GM12878 (cell line): ENCODE results near the gene TEDC1. TPM values are rescaled to one million over a fixed set of nuclear protein-coding genes. Genes with fewer than 3 reads are reported as not detected.

Experiments used
- ATAC-seq: fragments of 200-7000 bp; cut with Tn5 transposase; 3 replicates; pipeline ENCODE4 v1.9.1; 2020; ENCODE audit warnings: mild to moderate bottlenecking, moderate library complexity
- BruUV-seq: library from RNA; stranded (reverse); fragments of 400-500 nt; replicated peaks from 2 replicates; lab custom pipeline; 2021; lab: Mats Ljungman, UMichigan
- CTCF ChIA-PET: fragments of 300-600 bp; sonication (Branson Sonifier 250); formaldehyde crosslinking; extraction: SDS; loops from one replicate; lab custom pipeline; 2021; ENCODE audit warnings: inconsistent platforms; lab: Yijun Ruan, JAX
- POLR2A ChIA-PET: fragments of 350-600 bp; formaldehyde crosslinking; extraction: SDS; loops from one replicate; lab custom pipeline; 2021; ENCODE audit warnings: inconsistent platforms; lab: Charles Lee
- RAD21 ChIA-PET: fragments of 300-600 bp; sonication (Branson Sonifier 250); formaldehyde crosslinking; loops from one replicate; lab custom pipeline; 2023; ENCODE audit warnings: antibody characterized with exemption; ENCODE audit not compliant: unreplicated experiment; lab: Charles Lee
- SMC1A ChIA-PET: fragments of 300-600 bp; sonication (Branson Sonifier 250); formaldehyde crosslinking; loops from one replicate; lab custom pipeline; 2023; ENCODE audit not compliant: unreplicated experiment, uncharacterized antibody; lab: Charles Lee
- DNase-seq: peaks from one replicate; pipeline ENCODE4 v3.0.0-alpha.2; 2011; ENCODE audit warnings: low read depth, low spot score
- FAIRE-seq: peaks from 3 replicates; lab custom pipeline; 2011; peaks lifted over from hg19 to GRCh38; lab: Jason Lieb, UNC
- H2AFZ ChIP-seq: 2 replicates; pipeline ENCODE4 v1.6.0; 2011; ENCODE audit warnings: low read depth, low read length, control low read depth; ENCODE audit not compliant: control insufficient read depth
- H3K27ac ChIP-seq: 2 replicates; pipeline ENCODE4 v1.5.1; 2011; ENCODE audit warnings: control low read depth; ENCODE audit not compliant: control insufficient read depth, insufficient read depth
- H3K27me3 ChIP-seq, 2 experiments: replicated peaks in 1 of 2; 2 replicates each; pipeline versions ENCODE4 v1.6.0 to v1.6.1; 2011; ENCODE audit warnings: low read length in 1 of 2; ENCODE audit not compliant: control insufficient read depth in 2 of 2, insufficient read depth in 2 of 2
- H3K36me3 ChIP-seq, 2 experiments: 2 replicates each; pipeline ENCODE4 v1.5.1; 2011; ENCODE audit warnings: low read length in 1 of 2; ENCODE audit not compliant: control insufficient read depth in 2 of 2, insufficient read depth in 2 of 2
- H3K4me1 ChIP-seq: 2 replicates; pipeline ENCODE4 v1.6.1; 2011; ENCODE audit warnings: mild to moderate bottlenecking, low read length, moderate library complexity, mixed read lengths; ENCODE audit not compliant: control insufficient read depth, insufficient read depth
- H3K4me2 ChIP-seq: 2 replicates; pipeline ENCODE4 v1.6.0; 2011; ENCODE audit warnings: control low read depth; ENCODE audit not compliant: control insufficient read depth, insufficient read depth
- H3K4me3 ChIP-seq: fragments of 200-600 bp; sonication (generic); 2 replicates; pipeline ENCODE4 v1.5.1; 2016
- H3K79me2 ChIP-seq: 2 replicates; pipeline ENCODE4 v1.6.0; 2011; ENCODE audit warnings: low read length; ENCODE audit not compliant: control insufficient read depth, insufficient read depth
- H3K9ac ChIP-seq: 2 replicates; pipeline ENCODE4 v1.8.0; 2011; ENCODE audit warnings: low read length, control low read depth, mixed read lengths; ENCODE audit not compliant: control insufficient read depth, insufficient read depth
- H3K9me3 ChIP-seq: replicated peaks from 3 replicates; pipeline ENCODE4 v1.5.1; 2011; ENCODE audit warnings: mild to moderate bottlenecking, low read length; ENCODE audit not compliant: control insufficient read depth, insufficient read depth
- H4K20me1 ChIP-seq: 2 replicates; pipeline ENCODE4 v1.6.0; 2011; ENCODE audit not compliant: control insufficient read depth, insufficient read depth
- CBX3 ChIP-seq: fragments of 200-600 bp; sonication (generic); IDR thresholded peaks from 2 replicates; pipeline ENCODE4 v1.6.1; 2016; ENCODE audit warnings: low read depth, borderline replicate concordance
- FOS ChIP-seq: IDR thresholded peaks from 3 replicates; pipeline ENCODE4 v1.6.1; 2011; ENCODE audit warnings: borderline replicate concordance; ENCODE audit not compliant: insufficient read length; ENCODE audit errors: extremely low read depth
- MYC ChIP-seq: IDR thresholded peaks from 2 replicates; pipeline ENCODE4 v1.6.1; 2011; ENCODE audit warnings: mild to moderate bottlenecking, low read length, moderate library complexity, inconsistent platforms; ENCODE audit not compliant: insufficient read depth, insufficient replicate concordance, insufficient read length, severe bottlenecking
- PML ChIP-seq: IDR thresholded peaks from 2 replicates; pipeline ENCODE4 v1.6.1; 2012; ENCODE audit warnings: low read length, inconsistent platforms
- SKIL ChIP-seq: fragments of 450-650 bp; IDR thresholded peaks from 2 replicates; pipeline ENCODE4 v1.6.1; 2017; ENCODE audit warnings: mild to moderate bottlenecking, low read depth, inconsistent platforms; ENCODE audit not compliant: poor library complexity, severe bottlenecking
- WGBS: methylation state at CpG from one replicate; pipeline ENCODE4 v1.1.6; 2016; ENCODE audit warnings: low lambda C conversion rate; ENCODE audit not compliant: insufficient replicate concordance, insufficient coverage; ENCODE audit errors: missing lambda C conversion rate; 5-methylcytosine and 5-hydroxymethylcytosine counted together
- in situ Hi-C: fragments of 300-500 bp; cut with MboI; formaldehyde crosslinking; loops from 9 replicates; pipeline ENCODE4 v1.14.3; 2018; ENCODE audit warnings: mixed read lengths
- intact Hi-C: fragments of 100-400 bp; cut with micrococcal nuclease; formaldehyde crosslinking; loops from one replicate; pipeline ENCODE4 v1.14.2; 2022; ENCODE audit not compliant: unreplicated experiment
- polyA plus RNA-seq, 11 experiments: library from polyadenylated mRNA; depleted of rRNA in 4 of 11; unstranded in 6 of 11; stranded (reverse) in 5 of 11; fragments of >200 nt; fragmentation: Nextera tagmentation in 4 of 11; fragmentation: Illumina TruSeq in 1 of 11; extraction: Ambion mirVana in 4 of 11; extraction: Trizol in 1 of 11; gene quantifications; 1 replicate in 1 of 11; 2 replicates in 10 of 11; pipeline versions ENCODE4 v1.2.1 to v1.2.3, GENCODE V29; 2011 to 2016; ENCODE audit warnings: inconsistent platforms in 2 of 11, missing spikeins in 2 of 11, low read depth in 1 of 11
- total RNA-seq, 4 experiments: library from RNA; depleted of rRNA in 3 of 4; stranded (reverse); fragments of >200 nt in 3 of 4; fragmentation: Illumina TruSeq in 1 of 4; extraction: Trizol in 1 of 4; gene quantifications; 2 replicates each; pipeline versions ENCODE4 v1.2.1 to v1.2.3, GENCODE V29; 2013 to 2021

Gene TEDC1
- total and polyA plus RNA-seq, 10 of the 15 experiments (the other 5 are each of a cell fraction or from before 2014, with no cell fraction given), result 0.19 to 34.2 (median 14.5) TPM

- no peaks in the 10 kb centered on the region for H4K20me1 ChIP-seq
- no peak overlapping the region for H3K27ac ChIP-seq
- intact Hi-C loops, result no loop called here
- H3K79me2 ChIP-seq, result no peaks in the 10 kb centered on the region
- H3K9ac ChIP-seq, result no peak overlapping the region
- POLR2A ChIA-PET, result no interaction called here
- H3K4me3 ChIP-seq, result no peak overlapping the region
- no peak for TF ChIP-seq PML
- no peak for TF ChIP-seq SKIL
- TF ChIP-seq CBX3, result no peak
- no peak for TF ChIP-seq FOS
- no peak for TF ChIP-seq MYC
- TF ChIP-seq, all 136 proteins: peak for 0
- FAIRE-seq, result no peak
- Histone ChIP-seq H3K36me3 (peaks cover 0 to 19% of the 10 kb centered on the region in 2 experiments; a peak in 3 of 4 replicates), H3K9me3 (no peaks in the 10 kb centered on the region), H3K27me3 (no peaks in the 10 kb centered on the region), H3K4me2 (no peak overlapping the region), H2AFZ (no peak overlapping the region), H3K4me1 (no peaks in the 10 kb centered on the region)
- ChIA-PET CTCF (no interaction called here), SMC1A (no interaction called here), RAD21 (no interaction called here)
- in situ Hi-C loops, result no loop called here
- no peak for ATAC-seq
- no TSS peak for BruUV-seq
- WGBS, result 78% methylated on average over 20 of the region's 24 CpGs
- no peak for DNase-seq
Observed at GRCh38 chr14:105445290-105445689, 45.8 kb upstream of the TEDC1 start.
